HG03460 (cell line): ENCODE results near the gene ICAM1.

Source experiments
- ATAC-seq: cut with Tn5 transposase; IDR thresholded peaks from one replicate; pipeline ENCODE4 v1.9.1; 2021; ENCODE audit not compliant: unreplicated experiment

ICAM1 gene

GRCh38 chr19:10292789-10293636, 22.1 kb downstream of the ICAM1 start:
- no peak for ATAC-seq

DNA sequence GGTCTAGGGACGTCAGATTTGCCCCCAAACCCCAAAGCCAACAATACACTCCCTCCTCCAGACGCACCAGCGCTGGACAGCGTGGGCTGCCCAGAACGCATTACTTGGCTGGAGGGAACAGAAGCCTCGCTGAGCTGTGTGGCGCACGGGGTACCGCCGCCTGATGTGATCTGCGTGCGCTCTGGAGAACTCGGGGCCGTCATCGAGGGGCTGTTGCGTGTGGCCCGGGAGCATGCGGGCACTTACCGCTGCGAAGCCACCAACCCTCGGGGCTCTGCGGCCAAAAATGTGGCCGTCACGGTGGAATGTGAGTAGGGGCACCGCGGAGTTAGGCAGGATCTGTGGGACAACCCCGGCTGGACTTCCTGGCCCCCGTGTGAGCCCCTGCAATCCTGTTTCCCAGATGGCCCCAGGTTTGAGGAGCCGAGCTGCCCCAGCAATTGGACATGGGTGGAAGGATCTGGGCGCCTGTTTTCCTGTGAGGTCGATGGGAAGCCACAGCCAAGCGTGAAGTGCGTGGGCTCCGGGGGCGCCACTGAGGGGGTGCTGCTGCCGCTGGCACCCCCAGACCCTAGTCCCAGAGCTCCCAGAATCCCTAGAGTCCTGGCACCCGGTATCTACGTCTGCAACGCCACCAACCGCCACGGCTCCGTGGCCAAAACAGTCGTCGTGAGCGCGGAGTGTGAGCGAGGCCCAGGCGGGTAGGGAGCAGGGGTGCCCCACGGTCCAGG, 22.9 kb downstream of the ICAM1 start:
- no peak for ATAC-seq

- no peak for ATAC-seq
These were observed 23.4 kb downstream of the ICAM1 start for GRCh38 chr19:10294368-10294697.

GRCh38 chr19:10295305-10295846, 24.5 kb downstream of the ICAM1 start:
- ATAC-seq, result no peak

DNA sequence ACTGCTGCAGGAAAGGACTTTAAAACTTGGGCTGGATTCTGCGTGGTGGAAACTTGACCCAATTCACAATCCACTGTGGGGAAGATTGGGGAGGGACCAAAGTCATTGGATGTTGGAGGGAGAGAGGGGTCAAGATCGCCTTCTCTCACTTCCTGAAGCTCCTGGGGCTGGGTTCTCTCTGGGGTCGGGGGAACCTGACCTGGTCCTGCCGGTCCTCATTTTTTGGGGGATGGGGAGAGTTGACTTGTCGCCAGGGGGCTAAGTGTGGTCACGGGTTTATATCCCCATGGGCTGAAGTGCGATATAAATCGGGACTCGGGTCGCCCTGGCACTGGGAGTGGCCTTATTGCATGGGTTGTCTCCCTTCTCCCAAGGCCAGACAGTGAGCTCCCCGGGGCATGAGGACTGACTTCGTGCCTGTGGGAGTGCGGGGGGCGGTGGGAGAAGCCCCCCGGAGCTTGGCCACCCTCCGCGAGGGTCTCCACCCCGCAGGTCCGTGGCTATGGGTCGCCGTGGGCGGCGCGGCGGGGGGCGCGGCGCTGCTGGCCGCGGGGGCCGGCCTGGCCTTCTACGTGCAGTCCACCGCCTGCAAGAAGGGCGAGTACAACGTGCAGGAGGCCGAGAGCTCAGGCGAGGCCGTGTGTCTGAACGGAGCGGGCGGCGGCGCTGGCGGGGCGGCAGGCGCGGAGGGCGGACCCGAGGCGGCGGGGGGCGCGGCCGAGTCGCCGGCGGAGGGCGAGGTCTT, 25.1 kb downstream of the ICAM1 start:
- no peak for ATAC-seq

- no peak for ATAC-seq
These were observed 28.9 kb downstream of the ICAM1 start for GRCh38 chr19:10299545-10300458.

DNA sequence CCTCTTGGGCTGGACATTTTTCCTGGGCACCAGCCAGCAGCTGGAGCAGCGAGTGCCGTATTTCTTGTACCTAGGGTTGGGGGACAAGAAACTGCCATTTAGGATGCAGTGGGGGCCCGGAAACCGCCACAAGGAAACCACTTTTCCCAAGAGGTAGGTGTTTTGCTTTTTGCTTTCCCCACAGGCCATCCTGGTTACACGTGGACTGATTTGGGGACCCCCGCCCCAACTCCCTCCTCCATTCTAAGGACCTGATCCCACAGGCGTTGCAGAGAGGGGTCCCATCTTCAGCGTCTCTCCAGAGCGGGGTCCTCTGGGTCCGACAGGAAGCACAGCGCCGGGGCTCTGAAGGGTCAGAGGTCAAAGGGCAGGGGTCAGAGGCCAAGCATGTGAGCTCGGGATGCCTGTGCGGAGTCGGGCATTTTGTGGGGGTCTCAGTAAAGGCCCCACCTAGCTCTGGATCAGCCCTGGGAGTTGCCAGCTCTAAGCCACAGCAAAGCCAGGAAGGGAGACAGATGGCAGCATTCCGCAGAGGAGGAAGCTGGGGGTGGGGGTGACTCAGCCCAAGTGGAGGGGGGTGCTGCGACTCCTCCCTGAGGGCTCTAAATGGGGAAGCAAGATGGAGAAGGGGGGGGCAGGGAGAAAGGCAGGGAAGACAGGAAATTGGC, 34.4 kb downstream of the ICAM1 start:
- no peak for ATAC-seq

DNA sequence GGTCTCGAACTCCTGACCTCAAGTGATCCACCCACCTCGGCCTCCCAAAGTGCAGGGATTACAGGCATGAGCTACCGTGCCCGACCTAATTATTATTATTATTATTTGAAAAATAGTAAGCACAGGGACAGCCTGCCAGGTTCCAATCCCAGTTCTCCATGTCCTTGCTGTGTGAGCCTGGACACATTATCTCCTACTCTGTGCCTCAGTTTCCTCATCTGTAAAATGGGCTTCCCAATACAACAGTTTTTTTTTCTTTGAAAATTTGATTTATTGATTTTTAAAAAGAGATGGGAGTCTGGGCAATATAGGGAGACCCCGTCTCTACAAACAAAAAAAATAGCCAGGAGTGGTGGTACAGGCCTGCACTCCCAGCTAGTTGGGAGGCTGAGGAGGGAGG, 35.4 kb downstream of the ICAM1 start:
- no peak for ATAC-seq

DNA sequence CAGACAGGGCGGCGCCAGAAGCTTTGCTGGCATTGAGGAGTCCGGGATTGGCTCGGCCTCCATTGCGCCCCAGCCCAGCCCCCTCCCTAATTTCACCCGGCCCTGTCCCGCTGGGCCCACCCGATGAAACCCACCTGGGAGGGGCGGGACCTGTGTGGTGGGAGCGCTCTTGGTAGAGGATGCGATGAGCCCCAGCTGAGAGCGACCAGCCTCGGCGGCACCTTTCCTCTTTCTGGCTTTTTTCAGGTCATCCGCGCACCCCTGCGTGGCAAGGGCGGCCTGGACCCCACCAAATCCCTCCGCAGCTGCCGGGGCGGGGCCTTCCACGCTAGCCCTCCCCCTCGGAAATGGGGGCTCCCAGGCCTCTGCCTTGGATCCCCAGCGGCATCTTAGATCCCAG, 38.5 kb downstream of the ICAM1 start, which contains the start of gene ZGLP1:
Gene ZGLP1 (minus strand): TSS at position 393 of the 400 bp plus-strand sequence.
- no peak for ATAC-seq

DNA sequence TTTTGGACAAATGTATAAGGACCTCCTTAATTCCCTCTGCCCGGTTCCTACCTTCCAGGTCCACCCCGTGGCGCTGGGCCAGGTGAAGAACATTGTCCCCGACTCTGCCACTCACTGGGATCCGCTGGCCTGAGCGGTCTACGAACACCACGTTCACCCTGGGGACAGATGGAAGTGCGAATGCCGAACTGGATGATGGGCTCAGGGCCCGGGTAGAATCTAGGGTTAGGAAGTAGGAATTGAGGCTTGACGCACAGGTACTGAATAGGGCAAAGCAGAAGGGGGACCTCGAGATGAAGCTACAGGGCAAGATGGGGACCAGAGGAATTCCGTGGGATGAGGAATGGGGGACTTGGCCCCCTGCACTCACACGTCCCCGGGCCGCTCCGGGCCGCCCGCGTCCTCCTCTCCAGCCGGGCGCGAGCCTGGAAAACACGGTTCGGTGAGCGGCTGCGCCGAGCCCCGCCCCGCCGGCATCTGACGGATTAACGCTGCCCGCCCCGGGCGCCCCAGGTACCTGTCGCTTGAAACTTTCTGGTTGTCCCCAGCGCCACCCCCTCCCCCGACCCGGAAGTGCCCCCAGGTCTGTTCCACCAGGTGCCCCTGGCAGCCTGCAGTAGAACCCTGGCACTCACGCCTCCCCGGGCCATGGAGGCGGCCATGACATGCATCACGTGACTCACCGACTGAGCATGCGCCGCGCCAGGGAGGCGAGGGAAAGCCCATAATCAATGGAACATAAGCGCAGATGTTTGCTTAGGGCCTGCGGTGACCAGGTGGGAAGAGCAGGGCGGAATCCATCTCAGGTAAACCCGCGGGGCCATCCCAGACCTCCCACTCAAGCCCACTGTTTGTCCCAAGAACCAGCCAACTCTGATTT, 44.7 kb downstream of the ICAM1 start, which contains the start of gene FDX2:
Gene FDX2 (minus strand): TSS at position 681 of the 880 bp plus-strand sequence. CDS start 19 bp downstream, at position 662.
- no peak for ATAC-seq

DNA sequence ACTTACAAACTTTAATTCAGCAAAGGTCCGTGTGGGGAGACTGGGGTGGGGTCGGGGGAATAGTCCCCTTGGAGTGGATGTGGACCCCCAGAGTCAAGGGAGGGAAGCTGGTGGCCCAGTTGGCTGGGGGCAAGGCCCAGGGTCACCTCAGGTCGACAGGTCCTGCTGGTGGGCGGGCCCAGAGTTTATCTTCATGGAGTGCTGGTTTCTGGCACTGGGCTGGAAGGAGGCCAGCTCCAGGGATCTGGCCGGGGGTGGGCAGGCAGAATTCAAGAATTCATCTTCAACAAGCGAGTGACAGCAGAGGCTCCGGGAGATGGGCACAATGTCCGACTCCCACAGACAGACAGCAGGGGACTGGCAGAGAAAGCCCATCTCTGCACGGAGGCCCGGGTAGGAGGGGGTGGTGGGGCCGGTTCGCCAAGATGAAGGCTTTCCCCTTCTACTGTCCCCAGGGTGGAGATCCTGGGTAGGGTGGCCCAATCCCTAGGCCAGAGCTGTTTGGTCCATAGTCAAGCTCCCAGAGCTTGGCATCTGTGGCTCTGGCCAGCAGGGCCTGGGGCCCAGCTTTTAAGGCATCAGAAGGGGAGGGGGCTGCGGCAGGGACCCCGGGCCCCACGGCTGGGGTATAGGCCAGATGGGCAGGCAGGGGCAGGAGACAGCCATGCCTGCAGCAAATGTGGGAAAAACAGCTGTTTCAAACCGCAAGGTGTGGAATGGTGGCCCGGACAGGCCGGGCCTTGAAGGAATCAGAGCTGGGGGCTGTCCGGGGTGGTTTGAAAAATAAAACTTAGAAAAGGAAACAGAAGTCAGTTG, 45.5 kb downstream of the ICAM1 start:
- no peak for ATAC-seq

- ATAC-seq, result no peak
These were observed 46.3 kb downstream of the ICAM1 start for GRCh38 chr19:10317045-10317856.

- ATAC-seq, result no peak
These were observed 47.0 kb downstream of the ICAM1 start for GRCh38 chr19:10317857-10318462.

GRCh38 chr19:10318807-10319682, 48.1 kb downstream of the ICAM1 start:
- no peak for ATAC-seq

GRCh38 chr19:10320602-10321416, 49.9 kb downstream of the ICAM1 start:
- ATAC-seq, result no peak
